Gastrocnemius medialis (tissue), 4 donors: ENCODE measurements around the gene ZNRD2. TPM values are rescaled to one million over a fixed set of nuclear protein-coding genes. Genes with fewer than 3 reads are reported as not detected.

Source experiments
- ATAC-seq, 2 donors: fragments of 150-250 bp; one replicate each; pipeline ENCODE4 v1.9.1; 2016
- DNase-seq, 2 donors: peaks; one replicate each; pipeline ENCODE4 v3.0.0-alpha.2; 2019
- H3K27ac ChIP-seq, 4 donors: fragments of 200-600 bp; sonication (generic); 1 replicate in 1 of 4; 2 replicates in 3 of 4; pipeline ENCODE4 v1.5.1; 2016 to 2018; ENCODE audit warnings: mild to moderate bottlenecking in 2 of 4, moderate library complexity in 1 of 4
- H3K27me3 ChIP-seq, 3 donors: fragments of 200-600 bp; sonication (generic) in 2 of 3; 1 replicate in 1 of 3; 2 replicates in 2 of 3; pipeline versions ENCODE4 v1.5.1 to v1.6.0; 2016 to 2019; ENCODE audit warnings: mild to moderate bottlenecking in 1 of 3, moderate library complexity in 1 of 3
- H3K36me3 ChIP-seq, 2 donors: fragments of 200-600 bp; sonication (generic) in 1 of 2; one replicate each; pipeline ENCODE4 v1.5.1; 2017 to 2018
- H3K4me1 ChIP-seq, 2 donors: fragments of 200-600 bp; sonication (generic) in 1 of 2; one replicate each; pipeline ENCODE4 v1.5.1; 2016 to 2017; ENCODE audit warnings: mild to moderate bottlenecking in 2 of 2
- H3K4me3 ChIP-seq, 4 donors: fragments of 200-600 bp; sonication (generic) in 3 of 4; 1 replicate in 1 of 4; 2 replicates in 3 of 4; pipeline ENCODE4 v1.5.1; 2016 to 2019; ENCODE audit warnings: mild to moderate bottlenecking in 2 of 4
- H3K9me3 ChIP-seq, 3 donors: fragments of 200-600 bp; sonication (generic) in 2 of 3; 1 replicate in 1 of 3; 2 replicates in 2 of 3; pipeline ENCODE4 v1.5.1; 2016 to 2019
- POLR2A ChIP-seq, 2 donors: fragments of 450-650 bp; IDR thresholded peaks; one replicate each; pipeline ENCODE4 v1.6.1; 2017; ENCODE audit warnings: antibody characterized with exemption in 2 of 2, mild to moderate bottlenecking in 2 of 2, moderate library complexity in 2 of 2
- in situ Hi-C, 4 donors: fragments of 200-750 bp; cut with MboI; loops; one replicate each; pipeline versions ENCODE4 v1.15.0 to v1.8.0; 2017; ENCODE audit warnings: low sequenced_read_pairs in 4 of 4
- intact Hi-C: fragments of 100-400 bp; cut with DNase I; formaldehyde crosslinking; loops from one replicate; pipeline ENCODE4 v1.15.1; 2023; ENCODE audit warnings: low total_unique reads
- total RNA-seq, 4 donors: library from RNA; depleted of rRNA; stranded (reverse); fragments of >200 nt; gene quantifications; one replicate each; pipeline versions ENCODE4 v1.1.0 to v1.2.3, GENCODE V29; 2016
- TF ChIP-seq, protein P1 (sequence below), 5 experiments: fragments of 450-650 bp in 3 of 5; fragments of 200-600 bp in 2 of 5; sonication (generic) in 2 of 5; IDR thresholded peaks in 4 of 5; conservative IDR thresholded peaks in 1 of 5; 1 replicate in 4 of 5; 2 replicates in 1 of 5; pipeline ENCODE4 v1.5.1; 2016 to 2019; ENCODE audit warnings: antibody characterized with exemption in 5 of 5, mild to moderate bottlenecking in 3 of 5, moderate library complexity in 3 of 5

ZNRD2 gene
- total RNA-seq, 4 donors from 2014 or later, result 54.7 to 99.4 (median 75.3) TPM

DNA sequence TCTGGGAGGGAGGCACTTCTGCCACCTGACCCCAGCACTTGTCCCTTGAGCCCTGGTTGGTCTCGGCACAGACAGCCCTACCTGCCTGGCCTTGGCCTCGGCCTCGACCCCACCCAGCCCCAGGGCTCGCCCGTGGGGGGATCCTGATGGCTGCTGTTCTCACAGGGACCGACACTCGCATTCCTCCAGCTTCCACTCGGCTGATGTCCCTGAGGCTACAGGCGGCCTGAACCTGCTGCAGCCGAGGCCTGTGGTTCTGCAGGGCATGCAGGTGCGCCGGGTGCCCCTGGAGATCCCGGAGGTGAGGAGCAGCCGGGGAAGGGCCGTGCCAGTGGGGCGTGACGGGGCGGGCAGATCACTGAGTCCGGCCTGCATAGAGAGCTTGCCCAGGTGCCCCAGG is 50.4 kb downstream of the ZNRD2 start:
- H3K9me3 ChIP-seq, result no peaks in the 10 kb centered on the region
- in situ Hi-C loops, result no loop called here
- no peaks in the 10 kb centered on the region for H3K27me3 ChIP-seq
- H3K27ac ChIP-seq, result no peak overlapping the region
- H3K4me3 ChIP-seq, result no peak overlapping the region
- H3K36me3 ChIP-seq, result peaks cover 0 to 71% of the 10 kb centered on the region in 2 donors
- DNase-seq (no peak), ATAC-seq (no peak)
- intact Hi-C loops, result no loop called here
- peaks cover 9 to 13% of the 10 kb centered on the region in 2 donors for H3K4me1 ChIP-seq
- TF ChIP-seq, protein P1, sequence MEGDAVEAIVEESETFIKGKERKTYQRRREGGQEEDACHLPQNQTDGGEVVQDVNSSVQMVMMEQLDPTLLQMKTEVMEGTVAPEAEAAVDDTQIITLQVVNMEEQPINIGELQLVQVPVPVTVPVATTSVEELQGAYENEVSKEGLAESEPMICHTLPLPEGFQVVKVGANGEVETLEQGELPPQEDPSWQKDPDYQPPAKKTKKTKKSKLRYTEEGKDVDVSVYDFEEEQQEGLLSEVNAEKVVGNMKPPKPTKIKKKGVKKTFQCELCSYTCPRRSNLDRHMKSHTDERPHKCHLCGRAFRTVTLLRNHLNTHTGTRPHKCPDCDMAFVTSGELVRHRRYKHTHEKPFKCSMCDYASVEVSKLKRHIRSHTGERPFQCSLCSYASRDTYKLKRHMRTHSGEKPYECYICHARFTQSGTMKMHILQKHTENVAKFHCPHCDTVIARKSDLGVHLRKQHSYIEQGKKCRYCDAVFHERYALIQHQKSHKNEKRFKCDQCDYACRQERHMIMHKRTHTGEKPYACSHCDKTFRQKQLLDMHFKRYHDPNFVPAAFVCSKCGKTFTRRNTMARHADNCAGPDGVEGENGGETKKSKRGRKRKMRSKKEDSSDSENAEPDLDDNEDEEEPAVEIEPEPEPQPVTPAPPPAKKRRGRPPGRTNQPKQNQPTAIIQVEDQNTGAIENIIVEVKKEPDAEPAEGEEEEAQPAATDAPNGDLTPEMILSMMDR (IDR thresholded peaks at IDR 0.05 in 4 of 5, conservative IDR thresholded peaks at IDR 0.05 in 1 of 5), result no peak
- TF ChIP-seq POLR2A (IDR thresholded peaks at IDR 0.05), result no peak

DNA sequence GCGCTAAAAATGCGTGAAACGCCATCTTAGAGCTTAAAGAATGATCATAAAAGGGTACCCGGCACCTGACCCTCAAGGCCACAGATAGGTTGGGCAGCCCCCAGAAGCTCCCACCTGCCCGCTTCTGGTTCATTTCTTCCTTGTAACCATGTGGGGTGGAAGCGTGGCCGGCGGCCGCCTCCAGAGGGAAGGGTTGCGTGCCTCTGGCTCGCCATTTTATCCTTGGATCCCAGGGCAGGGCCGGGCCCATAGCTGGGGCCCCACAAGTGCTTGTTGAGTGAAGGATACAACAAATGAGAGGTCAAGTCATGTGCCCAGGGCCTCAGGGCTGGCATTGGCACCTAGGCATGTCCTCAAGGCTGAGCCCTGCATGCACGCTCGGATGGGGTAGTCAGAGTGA is 51.2 kb downstream of the ZNRD2 start:
- no peaks in the 10 kb centered on the region for H3K27me3 ChIP-seq
- no peak overlapping the region for H3K27ac ChIP-seq
- H3K36me3 ChIP-seq, result peaks cover 0 to 79% of the 10 kb centered on the region in 2 donors
- H3K9me3 ChIP-seq, result no peaks in the 10 kb centered on the region
- intact Hi-C loops, result no loop called here
- H3K4me1 ChIP-seq, result peaks cover 7 to 10% of the 10 kb centered on the region in 2 donors
- no peak for DNase-seq
- ATAC-seq, result no peak
- H3K4me3 ChIP-seq, result no peak overlapping the region
- in situ Hi-C loops, result no loop called here
- TF ChIP-seq, protein P1 (IDR thresholded peaks at IDR 0.05 in 4 of 5, conservative IDR thresholded peaks at IDR 0.05 in 1 of 5), result no peak
- TF ChIP-seq POLR2A (IDR thresholded peaks at IDR 0.05), result no peak

Other genes with a start within 250 kb of the ZNRD2 start
- 10 to 100 TPM; 22.4 to 46.4 (median 36.1) TPM for gene DPF2, start 236.6 kb upstream of the ZNRD2 start, total RNA-seq
- gene TIGD3, start 215.7 kb upstream of the ZNRD2 start, total RNA-seq, result under 1 TPM; 0.16 to 0.71 (median 0.48) TPM
- 10 to 100 TPM in 1 of 4 donors, 1 to 10 TPM in 3; 2.6 to 12.4 (median 5.6) TPM for gene SLC25A45, start 187.8 kb upstream of the ZNRD2 start, total RNA-seq
- 10 to 100 TPM; 11.5 to 51.7 (median 20.1) TPM for gene FRMD8, start 183.8 kb upstream of the ZNRD2 start, total RNA-seq
- gene NEAT1, start 147.7 kb upstream of the ZNRD2 start, total RNA-seq, result 100 to 1,000 TPM in 1 of 4 donors, 10 to 100 TPM in 3; 24.1 to 472 (median 32.8) TPM
- 1,000 to 10,000 TPM in 3 of 4 donors, 100 to 1,000 TPM in 1; 874 to 6,745 (median 1,938) TPM for gene MALAT1, start 71.4 kb upstream of the ZNRD2 start, total RNA-seq
- gene SCYL1, start 45.4 kb upstream of the ZNRD2 start, total RNA-seq, result 100 to 1,000 TPM; 120 to 162 (median 133) TPM
- gene LTBP3, start 12.1 kb upstream of the ZNRD2 start, total RNA-seq, result 10 to 100 TPM; 18.5 to 56.6 (median 35.6) TPM
- gene FAM89B, start 2.1 kb downstream of the ZNRD2 start, total RNA-seq, result 100 to 1,000 TPM in 3 of 4 donors, 10 to 100 TPM in 1; 86.6 to 154 (median 119) TPM
- 100 to 1,000 TPM; 191 to 374 (median 250) TPM for gene EHBP1L1, start 5.6 kb downstream of the ZNRD2 start, total RNA-seq
- 10 to 100 TPM in 1 of 4 donors, under 1 TPM in 1, not detected in 2; 0.39 to 18.6 TPM for gene KCNK7, start 25.3 kb downstream of the ZNRD2 start, total RNA-seq
- 10 to 100 TPM in 3 of 4 donors, 1 to 10 TPM in 1; 10.0 to 13.8 (median 11.1) TPM for gene MAP3K11, start 43.7 kb downstream of the ZNRD2 start, total RNA-seq
- 10 to 100 TPM in 3 of 4 donors, 1 to 10 TPM in 1; 7.6 to 15.6 (median 13.1) TPM for gene PCNX3, start 45.3 kb downstream of the ZNRD2 start, total RNA-seq
- 10 to 100 TPM in 2 of 4 donors, 1 to 10 TPM in 2; 6.7 to 10.9 (median 10.0) TPM for gene SIPA1, start 67.6 kb downstream of the ZNRD2 start, total RNA-seq
- gene RELA, start 92.4 kb downstream of the ZNRD2 start, total RNA-seq, result 10 to 100 TPM; 39.7 to 68.3 (median 56.3) TPM
- 10 to 100 TPM; 40.0 to 69.4 (median 50.0) TPM for gene KAT5, start 141.8 kb downstream of the ZNRD2 start, total RNA-seq
- gene RNASEH2C, start 150.3 kb downstream of the ZNRD2 start, total RNA-seq, result 100 to 1,000 TPM in 1 of 4 donors, 10 to 100 TPM in 3; 36.5 to 101 (median 62.4) TPM
- gene AP5B1, start 210.5 kb downstream of the ZNRD2 start, total RNA-seq, result 10 to 100 TPM; 20.3 to 42.5 (median 29.7) TPM
- under 1 TPM in 1 of 4 donors, not detected in 3; 0.15 TPM for gene OVOL1, start 216.6 kb downstream of the ZNRD2 start, total RNA-seq